Measurements from ENCODE around the gene ZSCAN16. TPM values are rescaled to one million over a fixed set of nuclear protein-coding genes. Genes with fewer than 3 reads are reported as not detected.

ZSCAN16 gene
- total RNA-seq, 1 experiment from 2014 or later = 6.7 TPM

GRCh38 chr6:28111964-28112363 lies 12.4 kb upstream of the ZSCAN16 start:
- intact Hi-C loops (cut with micrococcal nuclease; ENCODE audit: unreplicated experiment) = no loop called here
- Mint-ChIP-seq H3K4me1 (ENCODE audit: low read depth, unreplicated experiment) (peaks cover 6% of the 10 kb centered on the region), H3K27ac (ENCODE audit: unreplicated experiment) (no peak overlapping the region), H3K27me3 (ENCODE audit: insufficient read depth, unreplicated experiment) (no peaks in the 10 kb centered on the region), H3K36me3 (ENCODE audit: insufficient read depth, unreplicated experiment) (no peaks in the 10 kb centered on the region), H3K4me3 (ENCODE audit: unreplicated experiment) (no peak overlapping the region), H3K9me3 (ENCODE audit: unreplicated experiment) (no peaks in the 10 kb centered on the region)
- Histone ChIP-seq H3K9me3 (no peaks in the 10 kb centered on the region), H3K36me3 (ENCODE audit: control insufficient read depth, insufficient read depth, low read length) (no peaks in the 10 kb centered on the region), H3K4me3 (ENCODE audit: low read depth, low read length) (no peak overlapping the region), H3K4me1 (no peaks in the 10 kb centered on the region), H3K27me3 (replicated peaks; ENCODE audit: control insufficient read depth, insufficient read depth, low read length) (no peaks in the 10 kb centered on the region)
- CTCF ChIA-PET = no interaction called here
- no TSS peak for BruUV-seq (replicated peaks)
- TF ChIP-seq, protein P1, sequence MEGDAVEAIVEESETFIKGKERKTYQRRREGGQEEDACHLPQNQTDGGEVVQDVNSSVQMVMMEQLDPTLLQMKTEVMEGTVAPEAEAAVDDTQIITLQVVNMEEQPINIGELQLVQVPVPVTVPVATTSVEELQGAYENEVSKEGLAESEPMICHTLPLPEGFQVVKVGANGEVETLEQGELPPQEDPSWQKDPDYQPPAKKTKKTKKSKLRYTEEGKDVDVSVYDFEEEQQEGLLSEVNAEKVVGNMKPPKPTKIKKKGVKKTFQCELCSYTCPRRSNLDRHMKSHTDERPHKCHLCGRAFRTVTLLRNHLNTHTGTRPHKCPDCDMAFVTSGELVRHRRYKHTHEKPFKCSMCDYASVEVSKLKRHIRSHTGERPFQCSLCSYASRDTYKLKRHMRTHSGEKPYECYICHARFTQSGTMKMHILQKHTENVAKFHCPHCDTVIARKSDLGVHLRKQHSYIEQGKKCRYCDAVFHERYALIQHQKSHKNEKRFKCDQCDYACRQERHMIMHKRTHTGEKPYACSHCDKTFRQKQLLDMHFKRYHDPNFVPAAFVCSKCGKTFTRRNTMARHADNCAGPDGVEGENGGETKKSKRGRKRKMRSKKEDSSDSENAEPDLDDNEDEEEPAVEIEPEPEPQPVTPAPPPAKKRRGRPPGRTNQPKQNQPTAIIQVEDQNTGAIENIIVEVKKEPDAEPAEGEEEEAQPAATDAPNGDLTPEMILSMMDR (IDR thresholded peaks at IDR 0.05; ENCODE audit: insufficient read depth in 1 of 2, low read depth in 1 of 2, low read length in 1 of 2, severe bottlenecking in 1 of 2, unreplicated experiment in 1 of 2) = no peak
- no peak for DNase-seq
- POLR2A ChIA-PET = interaction anchor here (0.6 kb wide), 1 partner anchor 79 kb away, joined by 3 read pairs; no protein-coding TSS in a partner anchor

- DNase-seq = no peak
- H3K9me3 ChIP-seq = no peaks in the 10 kb centered on the region
- H3K4me1 ChIP-seq = no peaks in the 10 kb centered on the region
- Mint-ChIP-seq H3K4me3 (ENCODE audit: unreplicated experiment) (no peak overlapping the region), H3K4me1 (ENCODE audit: low read depth, unreplicated experiment) (no peaks in the 10 kb centered on the region), H3K9me3 (ENCODE audit: unreplicated experiment) (no peaks in the 10 kb centered on the region), H3K36me3 (ENCODE audit: insufficient read depth, unreplicated experiment) (no peaks in the 10 kb centered on the region), H3K27ac (ENCODE audit: unreplicated experiment) (no peak overlapping the region), H3K27me3 (ENCODE audit: insufficient read depth, unreplicated experiment) (no peaks in the 10 kb centered on the region)
- no peak overlapping the region for H3K4me3 ChIP-seq (ENCODE audit: low read depth, low read length)
- no peaks in the 10 kb centered on the region for H3K36me3 ChIP-seq (ENCODE audit: control insufficient read depth, insufficient read depth, low read length)
- POLR2A ChIA-PET = no interaction called here
- CTCF ChIA-PET = interaction anchor here (0.6 kb wide), 1 partner anchor 9 kb away, joined by 3 read pairs; the partner anchor contains the start of gene ZSCAN16
- TF ChIP-seq, protein P1 (IDR thresholded peaks at IDR 0.05; ENCODE audit: insufficient read depth in 1 of 2, low read depth in 1 of 2, low read length in 1 of 2, severe bottlenecking in 1 of 2, unreplicated experiment in 1 of 2) = no peak
- intact Hi-C loops (cut with micrococcal nuclease; ENCODE audit: unreplicated experiment) = no loop called here
- no TSS peak for BruUV-seq (replicated peaks)
- no peaks in the 10 kb centered on the region for H3K27me3 ChIP-seq (replicated peaks; ENCODE audit: control insufficient read depth, insufficient read depth, low read length)
These were observed 8.6 kb upstream of the ZSCAN16 start for GRCh38 chr6:28115799-28116198.

GRCh38 chr6:28117386-28118050 lies 6.9 kb upstream of the ZSCAN16 start:
- ChIA-PET CTCF (no interaction called here), POLR2A (no interaction called here)
- no peak overlapping the region for H3K27ac Mint-ChIP-seq (ENCODE audit: unreplicated experiment)
- no peaks in the 10 kb centered on the region for H3K27me3 ChIP-seq (replicated peaks; ENCODE audit: control insufficient read depth, insufficient read depth, low read length)
- no TSS peak for BruUV-seq (replicated peaks)
- no peaks in the 10 kb centered on the region for H3K4me1 Mint-ChIP-seq (ENCODE audit: low read depth, unreplicated experiment)
- no peak overlapping the region for H3K4me3 Mint-ChIP-seq (ENCODE audit: unreplicated experiment)
- no peak overlapping the region for H3K4me3 ChIP-seq (ENCODE audit: low read depth, low read length)
- H3K27me3 Mint-ChIP-seq (ENCODE audit: insufficient read depth, unreplicated experiment) = no peaks in the 10 kb centered on the region
- intact Hi-C loops (cut with micrococcal nuclease; ENCODE audit: unreplicated experiment) = no loop called here
- DNase-seq = no peak
- no peaks in the 10 kb centered on the region for H3K36me3 ChIP-seq (ENCODE audit: control insufficient read depth, insufficient read depth, low read length)
- H3K36me3 Mint-ChIP-seq (ENCODE audit: insufficient read depth, unreplicated experiment) = no peaks in the 10 kb centered on the region
- no peaks in the 10 kb centered on the region for H3K9me3 Mint-ChIP-seq (ENCODE audit: unreplicated experiment)
- no peaks in the 10 kb centered on the region for H3K9me3 ChIP-seq
- no peaks in the 10 kb centered on the region for H3K4me1 ChIP-seq
- TF ChIP-seq, protein P1 (IDR thresholded peaks at IDR 0.05; ENCODE audit: insufficient read depth in 1 of 2, low read depth in 1 of 2, low read length in 1 of 2, severe bottlenecking in 1 of 2, unreplicated experiment in 1 of 2) = no peak
